Small intestine (tissue), 7 donors: Measurements from ENCODE around the gene ABCF2. TPM values are rescaled to one million over a fixed set of nuclear protein-coding genes. Genes with fewer than 3 reads are reported as not detected.

ENCODE experiments used
- DNase-seq, 2 donors: peaks; one replicate each; pipeline versions ENCODE4 v3.0.0 to v3.0.0-alpha.2; 2013
- FAIRE-seq: peaks from 2 replicates; lab custom pipeline; 2012; peaks lifted over from hg19 to GRCh38; lab: Jason Lieb, UNC
- H3K27ac ChIP-seq, 3 donors: one replicate each; pipeline ENCODE4 v1.5.1; 2013; ENCODE audit warnings: low read length in 2 of 3, mild to moderate bottlenecking in 2 of 3, control low read depth in 1 of 3, inconsistent platforms in 1 of 3, low read depth in 1 of 3, moderate library complexity in 1 of 3
- H3K27me3 ChIP-seq, 3 donors: one replicate each; pipeline ENCODE4 v1.6.1; 2013; ENCODE audit warnings: low read length in 3 of 3, inconsistent platforms in 1 of 3; ENCODE audit not compliant: control insufficient read depth in 3 of 3, insufficient read depth in 3 of 3
- H3K36me3 ChIP-seq, 3 donors: one replicate each; pipeline ENCODE4 v1.6.1; 2013; ENCODE audit warnings: low read length in 3 of 3, inconsistent platforms in 1 of 3, low read depth in 1 of 3, mild to moderate bottlenecking in 1 of 3, moderate library complexity in 1 of 3; ENCODE audit not compliant: control insufficient read depth in 3 of 3, insufficient read depth in 2 of 3
- H3K4me1 ChIP-seq, 3 donors: one replicate each; pipeline ENCODE4 v1.6.1; 2013; ENCODE audit warnings: low read length in 2 of 3, inconsistent platforms in 1 of 3, low read depth in 1 of 3, mild to moderate bottlenecking in 1 of 3, moderate library complexity in 1 of 3; ENCODE audit not compliant: control insufficient read depth in 3 of 3, insufficient read depth in 2 of 3
- H3K4me3 ChIP-seq, 3 donors: one replicate each; pipeline ENCODE4 v1.5.1; 2013; ENCODE audit warnings: low read length in 3 of 3, control low read depth in 1 of 3, inconsistent platforms in 1 of 3, low read depth in 1 of 3, mild to moderate bottlenecking in 1 of 3, moderate library complexity in 1 of 3
- H3K9me3 ChIP-seq, 2 donors: one replicate each; pipeline ENCODE4 v1.6.1; 2013; ENCODE audit warnings: low read depth in 1 of 2, low read length in 1 of 2; ENCODE audit not compliant: control insufficient read depth in 2 of 2, insufficient read depth in 1 of 2
- WGBS, 3 donors: extraction: QIAGEN DNeasy Blood & Tissue Kit; methylation state at CpG; one replicate each; pipeline ENCODE4 v1.1.7; 2013; 5-methylcytosine and 5-hydroxymethylcytosine counted together
- polyA plus RNA-seq, 4 donors: library from polyadenylated mRNA; stranded (reverse) in 3 of 4; unstranded in 1 of 4; fragments of 200-250 nt in 3 of 4; fragments of 120-200 nt in 1 of 4; gene quantifications; one replicate each; pipeline versions ENCODE4 v1.2.1 to v1.2.3, GENCODE V29; 2013
- donor health status: healthy with polysubstance abuse.
- donor health status: control.
- donor health status: control.
- donor health status: Bipolar disorder and iron deficiency.
- donor health status: healthy.

The ABCF2 gene
- polyA plus RNA-seq, 4 donors, result 11.0 to 23.7 (median 13.5) TPM

GRCh38 chr7:151236406-151236805 lies 9.4 kb upstream of the ABCF2 start:
- H3K27ac ChIP-seq, result no peak overlapping the region
- peaks cover 10 to 66% (median 16%) of the 10 kb centered on the region in 3 donors for H3K36me3 ChIP-seq
- H3K4me1 ChIP-seq, result peaks cover 0 to 9% (median 3%) of the 10 kb centered on the region in 3 donors
- no peaks in the 10 kb centered on the region for H3K27me3 ChIP-seq
- DNase-seq (no peak), FAIRE-seq (no peak)
- H3K9me3 ChIP-seq, result no peaks in the 10 kb centered on the region
- no peak overlapping the region for H3K4me3 ChIP-seq
- 90 to 94% (median 92%) methylated on average over 13 of the region's 13 CpGs for whole genome bisulfite sequencing, 3 donors

GRCh38 chr7:151235091-151235787 lies 8.2 kb upstream of the ABCF2 start:
- no peak for FAIRE-seq
- no peaks in the 10 kb centered on the region for H3K27me3 ChIP-seq
- no peak overlapping the region for H3K4me3 ChIP-seq
- H3K4me1 ChIP-seq, result peaks cover 0 to 9% (median 3%) of the 10 kb centered on the region in 3 donors
- no peaks in the 10 kb centered on the region for H3K9me3 ChIP-seq
- 92 to 94% (median 92%) methylated on average over 28 of the region's 28 CpGs for WGBS, 3 donors
- DNase-seq, result no peak
- no peak overlapping the region for H3K27ac ChIP-seq
- H3K36me3 ChIP-seq, result peaks cover 10 to 61% (median 16%) of the 10 kb centered on the region in 3 donors

DNA sequence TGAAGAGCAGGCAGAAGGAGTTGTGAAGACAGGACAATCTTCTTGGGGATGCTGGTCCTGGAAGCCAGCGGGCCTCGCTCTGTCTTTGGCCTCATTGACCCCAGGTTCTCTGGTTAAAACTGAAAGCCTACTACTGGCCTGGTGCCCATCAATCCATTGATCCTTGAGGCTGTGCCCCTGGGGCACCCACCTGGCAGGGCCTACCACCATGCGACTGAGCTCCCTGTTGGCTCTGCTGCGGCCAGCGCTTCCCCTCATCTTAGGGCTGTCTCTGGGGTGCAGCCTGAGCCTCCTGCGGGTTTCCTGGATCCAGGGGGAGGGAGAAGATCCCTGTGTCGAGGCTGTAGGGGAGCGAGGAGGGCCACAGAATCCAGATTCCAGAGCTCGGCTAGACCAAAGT lies 6.8 kb upstream of the ABCF2 start:
- no peak for FAIRE-seq
- WGBS, 3 donors, result 76 to 82% (median 79%) methylated on average over 9 of the region's 9 CpGs
- Histone ChIP-seq H3K4me1 (peaks cover 0 to 9% (median 3%) of the 10 kb centered on the region in 3 donors), H3K27ac (no peak overlapping the region), H3K27me3 (no peaks in the 10 kb centered on the region), H3K9me3 (no peaks in the 10 kb centered on the region), H3K36me3 (peaks cover 10 to 47% (median 12%) of the 10 kb centered on the region in 3 donors), H3K4me3 (peak overlapping the region in 1 of 3 donors; percentile 97)
- DNase-seq, result no peak

- FAIRE-seq (no peak), DNase-seq (peak; percentile 41 to 61)
- WGBS, 3 donors, result 6 to 7% (median 6%) methylated on average over 36 of the region's 36 CpGs
Measured at GRCh38 chr7:151232917-151233701, 6.1 kb upstream of the ABCF2 start.

DNA sequence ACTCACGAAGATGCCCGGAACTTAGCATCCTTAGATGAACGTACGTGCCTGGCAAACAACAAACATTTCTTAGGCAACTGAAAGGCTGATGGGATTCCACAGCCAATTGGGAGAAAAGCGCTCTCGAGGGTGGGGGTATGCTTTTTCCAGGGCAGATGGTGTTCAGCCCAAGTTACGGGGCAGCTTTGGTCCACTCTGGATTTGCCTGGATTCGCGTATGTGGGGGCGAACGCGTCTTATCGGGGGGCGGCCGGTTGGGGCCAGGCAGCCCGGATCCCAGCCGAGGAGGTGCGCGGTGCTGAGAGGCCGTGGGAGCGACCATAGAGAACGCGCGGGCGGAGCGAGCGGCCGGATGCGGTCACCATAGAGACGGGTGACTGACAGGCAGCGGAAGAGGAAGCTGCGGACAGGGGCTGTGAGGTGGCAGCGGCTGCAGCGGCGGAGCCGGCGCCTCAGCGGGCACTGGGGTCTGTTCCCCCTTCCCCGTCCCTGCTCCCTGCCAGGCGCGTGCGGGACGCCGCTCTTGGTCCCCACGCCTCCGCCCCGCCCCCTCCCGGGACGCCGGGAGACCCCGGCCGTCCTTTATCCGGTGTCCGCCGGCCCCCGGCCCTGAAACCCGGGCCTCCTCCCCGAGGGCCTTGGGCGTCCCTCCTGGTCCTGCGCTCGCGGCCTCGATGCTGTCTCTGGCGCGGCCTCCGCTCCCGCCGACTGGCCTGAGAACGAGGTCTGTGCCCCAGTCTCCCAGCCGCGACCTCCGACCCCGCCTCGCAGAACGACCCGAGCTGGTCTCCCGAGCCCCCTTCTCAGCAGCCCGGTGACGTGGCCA lies 5.3 kb upstream of the ABCF2 start, which contains the start of gene CHPF2:
Gene CHPF2, plus strand, starts transcription at position 393 of the 826 bp plus-strand sequence. CDS start 1,529 bp downstream, outside the sequence.
- H3K4me1 ChIP-seq, result peaks cover 0 to 14% (median 3%) of the 10 kb centered on the region in 3 donors
- no peaks in the 10 kb centered on the region for H3K27me3 ChIP-seq
- peak within 1 kb of the TSS; percentile 93 to 97 (median 95) for H3K4me3 ChIP-seq
- no peak for FAIRE-seq
- H3K36me3 ChIP-seq, result peaks cover 5 to 32% (median 8%) of the 10 kb centered on the region in 3 donors
- no peaks in the 10 kb centered on the region for H3K9me3 ChIP-seq
- 0 to 1% (median 0%) methylated on average over 57 to 79 of the region's 79 CpGs for WGBS, 3 donors
- peak; percentile 89 to 93 for DNase-seq
- peak within 1 kb of the TSS; percentile 8 to 66 (median 26) for H3K27ac ChIP-seq

More at GRCh38 chr7:151232917-151233701, 6.1 kb upstream of the ABCF2 start:
- Histone ChIP-seq H3K4me1 (peaks cover 0 to 10% (median 3%) of the 10 kb centered on the region in 3 donors), H3K27me3 (no peaks in the 10 kb centered on the region), H3K4me3 (peak overlapping the region; percentile 93 to 97 (median 95)), H3K27ac (peak overlapping the region; percentile 8 to 66 (median 26)), H3K36me3 (peaks cover 9 to 40% (median 12%) of the 10 kb centered on the region in 3 donors), H3K9me3 (no peaks in the 10 kb centered on the region)

DNA sequence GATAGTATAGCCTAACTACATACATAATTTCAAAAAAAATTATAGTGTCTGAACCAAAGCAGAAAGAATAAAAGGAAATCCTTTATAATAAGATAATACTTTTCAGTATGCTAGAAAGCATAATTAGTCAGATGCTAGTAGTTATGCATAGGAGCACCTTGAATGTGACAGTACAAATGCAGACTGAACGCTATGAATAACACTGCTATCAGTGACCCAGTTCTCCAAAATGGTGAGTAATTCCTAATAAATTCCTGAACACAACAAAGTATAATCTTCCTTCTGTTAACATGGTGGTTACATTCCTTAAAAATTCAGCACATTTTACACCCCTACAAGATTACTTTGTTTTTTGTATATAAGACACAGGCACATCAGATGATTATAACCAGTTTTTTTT lies 4.1 kb upstream of the ABCF2 start:
- no peak overlapping the region for H3K27ac ChIP-seq
- no peaks in the 10 kb centered on the region for H3K9me3 ChIP-seq
- DNase-seq (no peak), FAIRE-seq (no peak)
- WGBS, 3 donors, result 52 to 83% (median 77%) methylated on average over 1 of the region's 1 CpG
- peaks cover 0 to 22% (median 5%) of the 10 kb centered on the region in 3 donors for H3K36me3 ChIP-seq
- peaks cover 0 to 17% (median 3%) of the 10 kb centered on the region in 3 donors for H3K4me1 ChIP-seq
- no peaks in the 10 kb centered on the region for H3K27me3 ChIP-seq
- H3K4me3 ChIP-seq, result no peak overlapping the region

DNA sequence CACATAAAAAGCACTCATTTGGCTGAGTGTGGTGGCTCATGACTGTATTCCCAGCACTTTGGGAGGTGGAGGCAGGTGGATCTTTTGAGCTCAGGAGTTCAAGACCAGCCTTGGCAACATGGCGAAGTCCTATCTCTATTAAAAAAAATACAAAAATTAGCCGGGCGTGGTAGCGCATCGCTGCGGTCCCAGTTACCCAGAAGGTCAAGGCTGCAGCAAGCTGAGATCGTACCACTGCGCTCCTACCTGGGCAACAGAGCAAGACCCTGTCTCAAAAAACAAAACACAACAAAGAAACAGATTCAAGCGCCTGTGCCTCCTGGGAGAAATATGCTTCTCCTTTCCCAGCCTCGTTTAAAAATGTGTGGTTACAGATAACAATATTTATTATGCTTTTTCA lies 2.2 kb upstream of the ABCF2 start:
- Histone ChIP-seq H3K27me3 (no peaks in the 10 kb centered on the region), H3K4me1 (peaks cover 5 to 21% (median 5%) of the 10 kb centered on the region in 3 donors), H3K4me3 (no peak overlapping the region), H3K36me3 (peaks cover 0 to 14% (median 2%) of the 10 kb centered on the region in 3 donors), H3K9me3 (no peaks in the 10 kb centered on the region), H3K27ac (no peak overlapping the region)
- FAIRE-seq (no peak), DNase-seq (no peak)
- whole genome bisulfite sequencing, 3 donors, result 86 to 93% (median 86%) methylated on average over 10 of the region's 10 CpGs
